SK-N-SH (cell line): ENCODE measurements around the gene PDE6G.

Experiments
- CTCF ChIP-seq: fragments of 200-600 bp; sonication (generic); IDR thresholded peaks from 2 replicates; pipeline ENCODE4 v1.6.1; 2017; ENCODE audit warnings: antibody characterized with exemption, mild to moderate bottlenecking, moderate library complexity
- MAX ChIP-seq: IDR thresholded peaks from 2 replicates; pipeline ENCODE4 v1.4.0; 2012; ENCODE audit warnings: low read depth
- RAD21 ChIP-seq: IDR thresholded peaks from 2 replicates; pipeline ENCODE4 v1.6.1; 2012; ENCODE audit warnings: mild to moderate bottlenecking, low read length

DNA sequence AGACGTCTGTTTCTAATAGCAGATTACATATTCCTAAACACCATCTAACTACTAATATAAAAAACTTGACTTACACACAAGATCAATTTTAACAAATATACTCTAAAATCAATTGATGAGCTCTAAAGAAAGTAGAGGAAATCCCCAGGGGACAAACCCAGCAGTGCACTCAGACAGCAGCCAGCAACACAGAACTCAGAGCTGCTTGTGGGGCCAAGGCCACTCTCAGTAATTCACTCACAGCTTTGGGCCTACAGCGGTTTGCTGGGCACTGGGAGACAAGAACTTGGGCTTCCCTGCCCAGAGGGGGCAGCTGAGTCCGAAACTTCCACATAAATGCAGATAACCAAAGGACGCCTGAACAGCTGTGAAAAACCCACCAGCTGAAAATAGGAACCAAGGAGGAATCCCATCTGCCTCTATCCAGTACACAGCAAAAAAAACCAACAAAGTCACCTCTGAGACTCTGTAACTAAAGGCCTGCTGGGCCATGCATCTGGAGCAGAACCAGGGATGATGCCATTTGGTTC is 40.9 kb downstream of the PDE6G start:
- TF ChIP-seq CTCF (no peak), RAD21 (no peak), MAX (no peak)
